ENCODE data around the gene NTN3.

The NTN3 gene

GRCh38 chr16:2515180-2515851, 44.2 kb downstream of the NTN3 start:
- DNase-seq = no peak

- DNase-seq = no peak
These were observed 45.5 kb downstream of the NTN3 start for GRCh38 chr16:2516391-2517240.

- DNase-seq = no peak
These were observed 47.0 kb downstream of the NTN3 start for GRCh38 chr16:2517954-2518605.

GRCh38 chr16:2518823-2519710, 48.0 kb downstream of the NTN3 start:
- DNase-seq = no peak

- DNase-seq = no peak
These were observed 48.6 kb downstream of the NTN3 start for GRCh38 chr16:2519711-2520080.

GRCh38 chr16:2520097-2520783, 49.1 kb downstream of the NTN3 start, which contains the start of gene AMDHD2:
Gene AMDHD2, plus strand, starts transcription at chr16:2520371. Its CDS starts 88 bp downstream, at chr16:2520459.
- DNase-seq = peak; percentile 61

- no peak for DNase-seq
These were observed 49.9 kb downstream of the NTN3 start for GRCh38 chr16:2520784-2521531.

Data from NCI-H1105 (cell line).